Measurements from ENCODE around the gene MBLAC1. TPM values are rescaled to one million over a fixed set of nuclear protein-coding genes. Genes with fewer than 3 reads are reported as not detected.

The MBLAC1 gene
- total and polyA plus RNA-seq, 2 donors (not counting 1 experiment from before 2014, with no cell fraction given): 1.6 to 4.5 TPM

GRCh38 chr7:100082978-100083377 lies 43.8 kb upstream of the MBLAC1 start:
- Histone ChIP-seq H3K4me2 (replicated peaks; ENCODE audit: low read depth, low read length, poor library complexity, severe bottlenecking) (peak overlapping the region; percentile 72), H3K36me3 (replicated peaks in 1 of 2; ENCODE audit: control extremely low read depth in 1 of 2, control insufficient read depth in 1 of 2, extremely low read depth in 1 of 2, insufficient read depth in 2 of 2, low read length in 1 of 2) (peaks cover 1 to 11% of the 10 kb centered on the region in 2 experiments), H3K4me3 (ENCODE audit: control extremely low read depth in 1 of 5, extremely low read depth in 1 of 5, insufficient read depth in 1 of 5, low read depth in 2 of 5, low read length in 4 of 5) (peak overlapping the region in 1 of 5 experiments; percentile 70), H3K27ac (ENCODE audit: low read length in 2 of 2) (peak overlapping the region; percentile 31 to 91), H3K9ac (ENCODE audit: low read length) (peak overlapping the region; percentile 73), H3K27me3 (replicated peaks in 1 of 4; ENCODE audit: control extremely low read depth in 1 of 4, control insufficient read depth in 3 of 4, insufficient read depth in 4 of 4, low read length in 3 of 4) (no peaks in the 10 kb centered on the region), H3K79me2 (ENCODE audit: control insufficient read depth, insufficient read depth, low read length) (peaks cover 37% of the 10 kb centered on the region), H3K9me3 (ENCODE audit: control extremely low read depth in 1 of 3, control insufficient read depth in 2 of 3, insufficient read depth in 1 of 3, low read length in 2 of 3) (no peaks in the 10 kb centered on the region), H4K20me1 (ENCODE audit: control insufficient read depth, insufficient read depth, low read length, poor library complexity, severe bottlenecking) (peaks cover 20% of the 10 kb centered on the region), H3K4me1 (ENCODE audit: control insufficient read depth in 2 of 2, insufficient read depth in 2 of 2, low read length in 2 of 2) (peaks cover 18 to 26% of the 10 kb centered on the region in 2 donors), H2AFZ (ENCODE audit: insufficient read depth, low read depth, low read length, poor library complexity, severe bottlenecking) (no peak overlapping the region)
- Mint-ChIP-seq H3K4me1 (peaks cover 36% of the 10 kb centered on the region), H3K27me3 (no peaks in the 10 kb centered on the region), H3K4me3 (peak overlapping the region; percentile 86), H3K9me3 (ENCODE audit: insufficient read depth) (no peaks in the 10 kb centered on the region), H3K27ac (peak overlapping the region; percentile 91)
- intact Hi-C loops (cut with micrococcal nuclease): loop anchor here (1.0 to 10.0 kb wide), 9 partner anchors 18 to 592 kb away; partner anchors contain the start of genes AP4M1, CNPY4, FBXO24 and GNB2
- ATAC-seq (ENCODE audit: low read depth) (no peak), DNase-seq (no peak)
- CTCF ChIA-PET: interaction anchor here (0.7 to 2.0 kb wide), 11 partner anchors 17 to 346 kb away, joined by 3 to 19 read pairs (median 5); partner anchors contain the start of genes AP4M1, MBLAC1, MCM7 and ZCWPW1
- WGBS (ENCODE audit: insufficient coverage): 50% methylated on average over 1 of the region's 4 CpGs
- TF ChIP-seq CTCF (IDR thresholded peaks at IDR 0.05) (no peak), EZH2 (IDR thresholded peaks at IDR 0.05; ENCODE audit: borderline replicate concordance, insufficient read depth, low read depth, low read length, poor library complexity, severe bottlenecking) (no peak)
- POLR2A ChIA-PET: interaction anchor here (0.5 to 2.1 kb wide), 13 partner anchors 18 to 1168 kb away, joined by 3 to 19 read pairs (median 4); partner anchors contain the start of genes AP4M1, LAMTOR4, MBLAC1 and MCM7

- peaks cover 38% of the 10 kb centered on the region for H3K4me1 Mint-ChIP-seq
- no peak overlapping the region for H3K4me2 ChIP-seq (replicated peaks; ENCODE audit: low read depth, low read length, poor library complexity, severe bottlenecking)
- no peaks in the 10 kb centered on the region for H3K27me3 ChIP-seq (replicated peaks in 1 of 4; ENCODE audit: control extremely low read depth in 1 of 4, control insufficient read depth in 3 of 4, insufficient read depth in 4 of 4, low read length in 3 of 4)
- ChIA-PET CTCF (no interaction called here), POLR2A (no interaction called here)
- H3K27me3 Mint-ChIP-seq: no peaks in the 10 kb centered on the region
- H3K27ac Mint-ChIP-seq: no peak overlapping the region
- H2AFZ ChIP-seq (ENCODE audit: insufficient read depth, low read depth, low read length, poor library complexity, severe bottlenecking): no peak overlapping the region
- WGBS (ENCODE audit: insufficient coverage): 92% methylated on average over 2 of the region's 3 CpGs
- no peak overlapping the region for H3K4me3 ChIP-seq (ENCODE audit: control extremely low read depth in 1 of 5, extremely low read depth in 1 of 5, insufficient read depth in 1 of 5, low read depth in 2 of 5, low read length in 4 of 5)
- DNase-seq (no peak), ATAC-seq (ENCODE audit: low read depth) (no peak)
- H3K36me3 ChIP-seq (replicated peaks in 1 of 2; ENCODE audit: control extremely low read depth in 1 of 2, control insufficient read depth in 1 of 2, extremely low read depth in 1 of 2, insufficient read depth in 2 of 2, low read length in 1 of 2): peaks cover 0 to under 1% of the 10 kb centered on the region in 2 experiments
- H3K9ac ChIP-seq (ENCODE audit: low read length): no peak overlapping the region
- intact Hi-C loops (cut with micrococcal nuclease): loop anchor here (10.0 kb wide), 3 partner anchors 529 to 589 kb away; partner anchors contain the start of genes GNB2, MOSPD3, ZKSCAN5 and ZNF394
- H3K4me3 Mint-ChIP-seq: peak overlapping the region; percentile 34
- peaks cover 30 to 39% of the 10 kb centered on the region in 2 donors for H3K4me1 ChIP-seq (ENCODE audit: control insufficient read depth in 2 of 2, insufficient read depth in 2 of 2, low read length in 2 of 2)
- no peak for TF ChIP-seq CTCF (IDR thresholded peaks at IDR 0.05)
- TF ChIP-seq EZH2 (IDR thresholded peaks at IDR 0.05; ENCODE audit: borderline replicate concordance, insufficient read depth, low read depth, low read length, poor library complexity, severe bottlenecking): no peak
- no peaks in the 10 kb centered on the region for H3K9me3 ChIP-seq (ENCODE audit: control extremely low read depth in 1 of 3, control insufficient read depth in 2 of 3, insufficient read depth in 1 of 3, low read length in 2 of 3)
- peaks cover 24% of the 10 kb centered on the region for H3K79me2 ChIP-seq (ENCODE audit: control insufficient read depth, insufficient read depth, low read length)
- no peaks in the 10 kb centered on the region for H3K9me3 Mint-ChIP-seq (ENCODE audit: insufficient read depth)
- H3K27ac ChIP-seq (ENCODE audit: low read length in 2 of 2): no peak overlapping the region
- H4K20me1 ChIP-seq (ENCODE audit: control insufficient read depth, insufficient read depth, low read length, poor library complexity, severe bottlenecking): peaks cover 5% of the 10 kb centered on the region
Observed at GRCh38 chr7:100085515-100085914, 41.3 kb upstream of the MBLAC1 start.

Measured in B cell (primary cell).